GM12874 (cell line): ENCODE measurements around the gene NHEJ1.

Experiments
- CTCF ChIP-seq: IDR thresholded peaks from 2 replicates; pipeline ENCODE4 v1.5.1; 2011; ENCODE audit warnings: low read depth, mild to moderate bottlenecking, control low read depth, low read length, moderate library complexity; ENCODE audit not compliant: insufficient read depth

The NHEJ1 gene

GRCh38 chr2:219087361-219087760 lies 73.3 kb downstream of the NHEJ1 start:
- TF ChIP-seq CTCF: no peak

DNA sequence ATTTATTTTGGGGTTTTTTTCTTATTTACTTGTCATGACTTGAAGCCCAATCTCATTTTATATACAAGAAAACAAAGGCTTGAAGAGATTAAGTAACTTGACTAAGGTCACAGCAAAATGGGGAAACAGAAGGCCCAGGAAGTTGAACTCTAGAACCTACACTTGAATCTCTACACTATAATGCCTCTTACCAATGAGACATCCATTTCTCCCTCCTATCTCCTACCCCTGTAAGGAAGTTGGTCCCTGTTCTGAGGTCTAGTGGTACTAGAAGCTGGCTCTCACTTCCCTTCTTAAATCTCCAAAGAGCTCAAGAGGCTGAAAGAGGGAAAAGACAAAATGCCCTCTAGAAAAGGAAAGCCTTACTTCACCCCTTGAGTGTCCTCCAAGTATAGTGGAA lies 74.4 kb downstream of the NHEJ1 start:
- TF ChIP-seq CTCF: no peak

GRCh38 chr2:219084791-219085190 lies 75.8 kb downstream of the NHEJ1 start:
- TF ChIP-seq CTCF: no peak

DNA sequence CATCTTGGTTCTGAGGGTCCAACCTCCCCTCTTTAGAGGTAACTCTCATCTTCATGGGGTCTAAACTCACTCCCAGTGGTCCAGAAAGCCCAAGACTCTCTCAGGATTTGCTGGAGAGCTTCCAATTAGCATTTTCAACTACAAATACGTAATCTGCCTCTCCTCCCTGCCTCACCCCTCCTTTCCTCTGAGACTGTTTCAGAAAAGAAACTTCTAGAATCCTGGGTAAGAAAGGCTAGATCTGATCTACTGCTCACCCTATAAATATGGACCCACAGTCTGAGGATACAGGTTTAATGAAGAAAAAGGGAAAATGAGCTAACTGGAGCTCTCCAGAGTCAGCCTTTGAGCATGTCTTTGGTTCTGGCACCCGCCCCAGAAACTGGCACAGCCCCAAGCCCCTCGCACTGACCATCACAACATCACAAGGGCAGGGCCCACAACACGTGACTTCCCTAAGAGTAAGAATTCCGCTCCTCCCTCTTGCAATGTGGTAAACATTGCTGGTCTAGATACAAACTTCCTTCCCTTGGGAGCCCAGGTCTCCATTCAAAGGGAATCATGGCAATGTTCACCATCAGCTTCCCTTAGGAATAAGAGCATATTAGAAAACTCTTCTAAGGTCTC lies 78.2 kb downstream of the NHEJ1 start:
- TF ChIP-seq CTCF: no peak

- TF ChIP-seq CTCF: no peak
These were observed 78.8 kb downstream of the NHEJ1 start for GRCh38 chr2:219081701-219082331.

- TF ChIP-seq CTCF: no peak
These were observed 79.5 kb downstream of the NHEJ1 start for GRCh38 chr2:219081096-219081495.

GRCh38 chr2:219079417-219079816 lies 81.2 kb downstream of the NHEJ1 start:
- TF ChIP-seq CTCF: no peak
